HG03432 (cell line): Measurements from ENCODE around the gene FCHSD1.
"Not testable (repeated sequence)": the region's sequence is repeated elsewhere in the genome, so short reads cannot be mapped to it uniquely, and the experiment has no call there.

Source experiments
- ATAC-seq: cut with Tn5 transposase; IDR thresholded peaks from one replicate; pipeline ENCODE4 v1.9.1; 2021; ENCODE audit warnings: mild to moderate bottlenecking, moderate library complexity; ENCODE audit not compliant: unreplicated experiment

The FCHSD1 gene

DNA sequence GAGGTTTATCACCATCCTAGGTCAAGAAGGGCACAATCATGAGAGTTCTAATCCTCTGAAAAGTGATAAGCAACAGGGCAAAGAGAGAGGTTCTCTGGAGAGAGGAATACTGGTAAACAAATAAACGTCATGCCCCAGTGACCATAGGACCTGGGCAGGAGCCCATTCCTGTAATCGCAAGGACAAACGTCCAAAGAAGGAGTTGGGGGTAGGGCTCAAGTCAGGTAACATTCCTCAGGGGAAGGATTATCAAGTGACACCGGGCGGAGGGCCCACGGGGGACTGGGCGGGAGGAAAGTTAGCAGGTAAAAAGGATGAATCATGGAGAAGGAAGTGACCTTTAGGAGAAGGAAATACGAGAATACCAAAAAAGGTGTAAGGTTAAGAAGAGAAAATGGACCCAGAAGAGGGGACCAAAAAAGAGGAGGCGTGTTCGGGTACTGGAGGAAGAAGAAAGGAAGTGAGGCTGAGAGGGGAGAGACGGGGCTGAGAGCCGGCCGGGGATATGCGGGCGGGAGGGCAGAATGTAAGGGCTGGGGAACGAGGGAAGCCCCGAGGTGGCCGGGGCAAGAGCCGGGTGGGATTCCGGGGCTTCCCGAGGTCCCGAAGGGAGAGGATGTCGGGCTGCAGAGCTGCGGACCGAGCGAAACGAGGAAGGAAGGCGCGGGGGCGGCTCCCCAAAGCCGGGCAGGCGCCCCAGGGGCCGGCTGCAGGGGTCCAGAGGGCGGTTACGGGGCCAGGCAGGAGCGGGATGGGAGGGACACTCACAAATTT is 33.0 kb downstream of the FCHSD1 start:
- ATAC-seq, result peak; percentile 33

- ATAC-seq, result no peak
Measured at GRCh38 chr5:141617682-141618029, 33.6 kb downstream of the FCHSD1 start.

DNA sequence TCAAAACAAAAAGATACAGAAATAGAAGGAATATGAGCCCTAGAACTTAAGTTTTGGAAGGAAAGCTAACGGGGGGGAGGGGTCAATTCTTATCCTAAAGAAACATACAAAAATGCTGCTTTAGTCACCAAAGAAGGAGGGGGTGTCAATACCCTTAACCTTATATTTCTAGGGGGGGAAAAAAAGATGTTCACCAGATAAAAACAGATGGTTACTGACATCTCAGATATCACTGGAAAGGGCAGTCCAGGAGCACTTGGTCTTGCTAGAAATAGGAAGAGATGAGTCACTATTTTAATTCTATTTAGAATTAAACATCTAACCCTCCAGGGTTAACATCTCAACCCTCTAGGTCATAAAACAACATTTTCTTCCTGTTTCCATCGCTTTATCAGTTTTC is 34.1 kb downstream of the FCHSD1 start:
- no peak for ATAC-seq

- ATAC-seq, result no peak
Measured at GRCh38 chr5:141615991-141616720, 35.1 kb downstream of the FCHSD1 start.

DNA sequence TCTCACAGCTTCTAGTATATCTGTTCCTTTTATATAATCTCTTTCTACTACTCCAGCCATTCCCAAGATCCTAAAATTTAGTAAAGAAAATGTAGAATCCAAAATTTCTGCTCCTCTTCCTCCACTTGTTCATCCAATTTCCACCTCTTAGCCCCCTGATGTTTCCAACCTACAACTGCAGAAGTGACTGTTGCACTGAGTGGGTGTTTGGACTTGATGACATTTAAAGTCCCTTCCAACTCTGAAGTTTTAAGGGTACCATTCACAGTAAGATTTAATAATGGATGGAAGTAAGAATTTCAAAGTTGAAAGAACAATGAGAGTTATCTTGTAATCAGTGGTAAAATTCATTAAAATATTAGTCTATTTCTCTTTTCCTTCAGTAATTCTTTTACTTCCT is 37.9 kb downstream of the FCHSD1 start:
- no peak for ATAC-seq

DNA sequence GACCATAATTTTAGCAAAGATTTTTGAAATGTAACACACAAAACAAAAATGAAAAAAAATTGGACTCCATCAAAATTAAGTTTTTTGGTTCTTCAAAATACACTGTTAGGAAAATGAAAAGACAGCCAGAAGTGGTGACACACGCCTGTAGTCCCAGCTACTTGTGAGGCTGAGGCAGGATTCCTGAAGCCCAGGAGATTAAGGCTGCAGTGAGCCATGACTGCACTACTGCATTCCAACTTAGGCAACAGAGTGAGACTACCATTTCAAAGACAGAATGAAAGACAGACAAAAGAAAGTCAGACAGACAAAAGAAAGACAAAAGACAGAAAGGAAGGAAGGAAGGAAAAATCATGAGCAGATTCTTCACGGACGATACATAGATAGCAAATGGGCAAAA is 39.9 kb downstream of the FCHSD1 start:
- no peak for ATAC-seq

GRCh38 chr5:141609921-141610320 is 41.3 kb downstream of the FCHSD1 start:
- not testable (repeated sequence) for ATAC-seq

- ATAC-seq, result no peak
Measured at GRCh38 chr5:141609044-141609443, 42.2 kb downstream of the FCHSD1 start.

GRCh38 chr5:141608557-141608956 is 42.7 kb downstream of the FCHSD1 start:
- ATAC-seq, result no peak

- no peak for ATAC-seq
Measured at GRCh38 chr5:141608046-141608445, 43.2 kb downstream of the FCHSD1 start.

GRCh38 chr5:141605523-141606277 is 45.5 kb downstream of the FCHSD1 start:
- ATAC-seq, result peak; percentile 96

- no peak for ATAC-seq
Measured at GRCh38 chr5:141603923-141604717, 47.1 kb downstream of the FCHSD1 start.

- no peak for ATAC-seq
Measured at GRCh38 chr5:141602606-141603005, 48.6 kb downstream of the FCHSD1 start.

DNA sequence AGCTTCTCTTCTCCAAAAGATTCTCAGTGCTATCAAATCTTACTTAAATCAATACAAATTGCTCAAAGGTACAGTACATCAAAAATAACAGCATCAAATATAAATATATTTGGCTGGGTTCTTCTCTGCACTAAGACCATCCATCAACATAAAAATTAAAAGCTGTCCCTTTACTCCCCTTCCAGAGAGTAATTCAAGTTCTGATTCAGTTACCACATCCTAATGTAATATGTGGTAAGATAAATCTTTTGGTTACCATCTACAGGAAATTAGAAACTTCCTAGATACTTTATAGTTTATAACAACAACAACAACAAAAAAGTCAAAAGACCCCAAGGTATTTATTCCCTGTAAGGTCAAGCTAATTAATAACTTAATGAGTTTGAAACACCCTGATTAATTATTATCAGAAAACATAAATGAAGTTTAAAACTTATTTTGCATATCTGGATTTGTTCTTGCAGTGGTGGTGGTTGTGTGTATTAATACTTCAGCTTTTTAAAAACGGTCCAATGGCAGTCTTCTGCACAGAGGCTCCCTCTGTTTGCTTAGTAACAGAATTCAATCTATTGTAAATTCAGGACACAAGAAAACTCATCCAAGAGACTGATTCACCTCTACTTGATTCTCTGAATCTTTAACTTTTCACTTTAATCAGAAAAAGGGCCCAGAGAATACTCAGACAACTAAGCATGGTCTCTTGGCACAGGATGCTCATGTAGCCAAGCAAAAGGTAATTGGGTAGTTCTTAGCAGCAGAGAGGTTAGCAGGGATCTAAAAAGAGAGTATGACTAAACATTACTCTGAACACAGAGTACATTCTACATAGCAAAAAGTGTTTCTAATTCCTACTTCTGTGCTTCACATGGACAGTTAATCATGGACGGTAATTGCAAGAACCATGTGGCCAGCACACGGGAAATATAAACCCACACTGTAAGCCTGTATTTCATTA is 52.5 kb downstream of the FCHSD1 start:
- ATAC-seq, result peak; percentile 43

DNA sequence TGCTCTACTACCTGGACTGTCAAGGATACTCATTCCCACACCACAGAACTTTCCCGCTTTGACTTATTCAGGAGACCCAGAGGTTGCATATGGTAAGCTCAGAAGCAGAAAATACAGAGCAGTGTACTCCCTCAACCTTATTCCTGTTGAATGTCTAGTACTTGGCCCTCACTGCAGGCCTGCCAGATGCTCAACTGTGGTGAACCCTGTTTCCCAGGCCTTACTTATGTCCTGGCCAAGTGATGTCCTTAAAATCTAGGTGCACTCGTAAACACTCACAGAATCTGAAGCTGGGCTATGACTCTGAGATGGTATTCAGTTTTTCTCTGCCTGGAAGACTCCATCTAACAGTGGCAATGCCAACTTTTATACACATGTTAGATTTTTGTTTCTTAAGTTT is 53.4 kb downstream of the FCHSD1 start:
- no peak for ATAC-seq

DNA sequence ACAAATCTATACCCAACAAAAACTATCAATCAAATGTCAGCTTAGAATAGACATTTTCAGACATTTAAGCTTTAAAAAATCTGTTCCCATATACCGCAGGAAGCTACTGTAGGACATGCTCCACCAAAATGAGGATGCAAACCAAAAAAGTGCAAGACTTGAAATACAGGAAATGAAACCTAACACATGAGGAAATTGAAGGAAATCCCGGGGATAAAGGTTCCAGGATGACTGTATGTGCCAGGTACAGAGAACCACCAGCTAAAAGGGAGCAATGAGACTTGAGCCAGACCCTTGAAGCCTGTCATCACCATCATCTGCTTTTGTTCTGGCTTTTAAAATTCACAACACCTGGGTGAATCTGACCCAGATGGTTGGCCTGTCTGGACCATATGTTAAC is 53.8 kb downstream of the FCHSD1 start:
- no peak for ATAC-seq

GRCh38 chr5:141596867-141597266 is 54.4 kb downstream of the FCHSD1 start:
- ATAC-seq, result no peak

GRCh38 chr5:141590127-141590526 is 61.1 kb downstream of the FCHSD1 start:
- ATAC-seq, result no peak
